Astrocyte (in vitro differentiated cells and primary cell): ENCODE measurements around the gene WDR11.

Experiments used
- EZH2 ChIP-seq: IDR thresholded peaks from 2 replicates; pipeline ENCODE4 v1.6.1; 2012; ENCODE audit warnings: mild to moderate bottlenecking, low read length, inconsistent platforms; ENCODE audit not compliant: insufficient read depth
- TF ChIP-seq, protein P1 (sequence below): IDR thresholded peaks from 2 replicates; pipeline ENCODE4 v1.5.1; 2011; ENCODE audit warnings: low read depth, mild to moderate bottlenecking, inconsistent platforms, low read length, moderate library complexity; ENCODE audit not compliant: insufficient read depth

DNA sequence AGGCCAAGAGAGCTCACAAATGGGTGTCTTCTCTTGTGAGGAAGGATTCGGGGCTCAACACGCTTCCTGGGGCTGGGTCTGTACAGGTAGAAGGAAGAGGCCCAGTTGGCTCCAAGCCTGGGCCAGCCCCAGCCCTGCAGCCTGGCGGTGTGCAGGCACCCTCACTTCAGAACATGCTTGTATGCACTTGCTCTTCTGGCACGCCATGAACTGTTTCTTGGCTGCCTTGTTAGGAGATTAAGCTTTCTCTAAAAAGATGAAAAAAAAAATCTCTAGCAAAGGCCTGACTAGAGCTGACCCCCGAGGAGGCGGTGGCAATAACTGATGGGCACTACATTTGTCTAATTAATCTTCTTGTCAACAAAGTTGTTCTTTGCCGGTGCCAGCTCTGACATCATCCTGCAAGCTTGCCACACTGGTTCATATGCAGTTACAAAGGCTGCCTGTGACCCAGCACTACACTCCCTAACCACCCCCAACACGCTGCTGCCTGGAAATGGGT is 94.7 kb downstream of the WDR11 start:
- TF ChIP-seq, protein P1, sequence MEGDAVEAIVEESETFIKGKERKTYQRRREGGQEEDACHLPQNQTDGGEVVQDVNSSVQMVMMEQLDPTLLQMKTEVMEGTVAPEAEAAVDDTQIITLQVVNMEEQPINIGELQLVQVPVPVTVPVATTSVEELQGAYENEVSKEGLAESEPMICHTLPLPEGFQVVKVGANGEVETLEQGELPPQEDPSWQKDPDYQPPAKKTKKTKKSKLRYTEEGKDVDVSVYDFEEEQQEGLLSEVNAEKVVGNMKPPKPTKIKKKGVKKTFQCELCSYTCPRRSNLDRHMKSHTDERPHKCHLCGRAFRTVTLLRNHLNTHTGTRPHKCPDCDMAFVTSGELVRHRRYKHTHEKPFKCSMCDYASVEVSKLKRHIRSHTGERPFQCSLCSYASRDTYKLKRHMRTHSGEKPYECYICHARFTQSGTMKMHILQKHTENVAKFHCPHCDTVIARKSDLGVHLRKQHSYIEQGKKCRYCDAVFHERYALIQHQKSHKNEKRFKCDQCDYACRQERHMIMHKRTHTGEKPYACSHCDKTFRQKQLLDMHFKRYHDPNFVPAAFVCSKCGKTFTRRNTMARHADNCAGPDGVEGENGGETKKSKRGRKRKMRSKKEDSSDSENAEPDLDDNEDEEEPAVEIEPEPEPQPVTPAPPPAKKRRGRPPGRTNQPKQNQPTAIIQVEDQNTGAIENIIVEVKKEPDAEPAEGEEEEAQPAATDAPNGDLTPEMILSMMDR: no peak
- no peak for TF ChIP-seq EZH2
